ENCODE data around the gene KRTAP11-1. TPM values are rescaled to one million over a fixed set of nuclear protein-coding genes. Genes with fewer than 3 reads are reported as not detected.

Gene KRTAP11-1
- polyA plus RNA-seq, 3 donors from 2014 or later = not detected

Other genes starting within 250 kb of the KRTAP11-1 start
- not detected for gene KRTAP20-2, start 246.4 kb downstream of the KRTAP11-1 start, polyA plus RNA-seq
- gene KRTAP20-3, start 238.7 kb downstream of the KRTAP11-1 start, polyA plus RNA-seq = not detected
- gene KRTAP21-3, start 162.8 kb downstream of the KRTAP11-1 start, polyA plus RNA-seq = not detected
- gene KRTAP21-2, start 134.3 kb downstream of the KRTAP11-1 start, polyA plus RNA-seq = not detected
- gene KRTAP21-1, start 126.2 kb downstream of the KRTAP11-1 start, polyA plus RNA-seq = not detected
- not detected for gene KRTAP8-1, start 68.3 kb downstream of the KRTAP11-1 start, polyA plus RNA-seq
- not detected for gene KRTAP7-1, start 51.8 kb downstream of the KRTAP11-1 start, polyA plus RNA-seq
- not detected for gene KRTAP19-8, start 156.9 kb upstream of the KRTAP11-1 start, polyA plus RNA-seq